Ascending aorta (tissue), 2 donors: Measurements from ENCODE around the gene ARL15. TPM values are rescaled to one million over a fixed set of nuclear protein-coding genes. Genes with fewer than 3 reads are reported as not detected.

Source experiments
- DNase-seq, 2 donors: peaks; one replicate each; pipeline ENCODE4 v3.0.0-alpha.2; 2019; ENCODE audit warnings: low spot score in 2 of 2
- H3K27ac ChIP-seq, 2 donors: fragments of 200-600 bp; sonication (generic); one replicate each; pipeline ENCODE4 v1.5.1; 2016 to 2017; ENCODE audit warnings: mild to moderate bottlenecking in 1 of 2
- H3K27me3 ChIP-seq: fragments of 200-600 bp; sonication (generic); one replicate; pipeline ENCODE4 v1.5.1; 2017
- H3K36me3 ChIP-seq, 2 donors: fragments of 200-600 bp; sonication (generic); one replicate each; pipeline ENCODE4 v1.5.1; 2016
- H3K4me1 ChIP-seq, 2 donors: fragments of 200-600 bp; sonication (generic); one replicate each; pipeline ENCODE4 v1.5.1; 2016 to 2017; ENCODE audit warnings: mild to moderate bottlenecking in 1 of 2
- H3K4me3 ChIP-seq, 2 donors: fragments of 200-600 bp; sonication (generic); one replicate each; pipeline ENCODE4 v1.5.1; 2016 to 2017; ENCODE audit warnings: mild to moderate bottlenecking in 1 of 2
- H3K9me3 ChIP-seq, 2 donors: fragments of 200-600 bp; sonication (generic); one replicate each; pipeline ENCODE4 v1.5.1; 2016
- CTCF ChIP-seq, 3 experiments: fragments of 200-600 bp in 2 of 3; fragments of 450-650 bp in 1 of 3; sonication (generic) in 2 of 3; IDR thresholded peaks; one replicate each; pipeline ENCODE4 v1.5.1; 2016 to 2019; ENCODE audit warnings: antibody characterized with exemption in 3 of 3, mild to moderate bottlenecking in 1 of 3, moderate library complexity in 1 of 3
- intact Hi-C: fragments of 100-400 bp; cut with DNase I; formaldehyde crosslinking; loops from one replicate; pipeline ENCODE4 v1.15.1; 2023
- total RNA-seq: library from RNA; depleted of rRNA; stranded (reverse); fragments of >200 nt; gene quantifications from one replicate; pipeline ENCODE4 v1.1.0, GENCODE V29; 2016

ARL15 gene
- total RNA-seq, 1 donor from 2014 or later: 12.5 TPM

GRCh38 chr5:53927668-53928247, 382.6 kb downstream of the ARL15 start:
- Histone ChIP-seq H3K9me3 (no peaks in the 10 kb centered on the region), H3K27ac (no peak overlapping the region), H3K27me3 (no peaks in the 10 kb centered on the region), H3K36me3 (no peaks in the 10 kb centered on the region), H3K4me3 (no peak overlapping the region), H3K4me1 (no peaks in the 10 kb centered on the region)
- no peak for DNase-seq
- intact Hi-C loops: no loop called here
- no peak for TF ChIP-seq CTCF (IDR thresholded peaks at IDR 0.05)

DNA sequence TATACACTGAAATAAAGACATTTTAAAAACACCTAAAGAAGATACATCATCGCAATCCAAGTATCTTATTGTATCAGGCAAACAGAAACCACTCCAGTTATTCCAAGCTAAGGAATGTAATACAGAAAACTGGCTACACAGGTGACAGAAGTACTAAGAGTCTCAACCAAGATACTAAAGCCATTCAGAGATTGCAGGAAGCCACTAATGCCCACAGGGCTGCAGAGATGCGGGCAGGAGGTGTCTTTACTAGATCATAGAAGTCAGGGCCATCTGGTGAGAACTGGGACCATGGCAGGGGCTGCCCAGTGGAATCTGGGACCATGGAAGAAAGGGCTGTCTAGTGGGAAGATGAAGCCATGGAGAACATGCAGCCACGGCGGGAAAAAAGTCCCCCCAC, 384.3 kb downstream of the ARL15 start:
- Histone ChIP-seq H3K27me3 (no peaks in the 10 kb centered on the region), H3K4me1 (no peaks in the 10 kb centered on the region), H3K4me3 (no peak overlapping the region), H3K36me3 (no peaks in the 10 kb centered on the region), H3K27ac (no peak overlapping the region), H3K9me3 (no peaks in the 10 kb centered on the region)
- TF ChIP-seq CTCF (IDR thresholded peaks at IDR 0.05): no peak
- no peak for DNase-seq
- intact Hi-C loops: no loop called here

DNA sequence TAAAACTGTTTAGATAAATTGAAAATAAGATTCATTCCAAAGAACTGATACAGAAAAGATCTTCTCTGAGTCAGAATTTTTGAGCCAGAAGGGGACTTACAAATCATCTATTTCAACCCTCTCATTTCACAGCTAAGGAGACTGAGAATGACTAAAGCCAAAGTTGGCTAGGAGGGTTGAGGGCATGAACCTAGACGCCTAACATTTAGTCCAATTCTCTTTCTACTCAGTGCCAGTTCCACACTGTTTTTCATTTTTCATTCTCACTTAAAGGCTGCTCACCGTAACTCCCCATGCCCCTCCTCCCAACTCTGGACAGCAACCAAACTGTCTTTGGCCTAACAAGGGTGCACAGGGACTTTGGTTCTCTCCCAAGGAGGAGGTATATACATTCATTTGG, 386.0 kb downstream of the ARL15 start:
- no peak overlapping the region for H3K27ac ChIP-seq
- TF ChIP-seq CTCF (IDR thresholded peaks at IDR 0.05): no peak
- no peak overlapping the region for H3K4me3 ChIP-seq

DNA sequence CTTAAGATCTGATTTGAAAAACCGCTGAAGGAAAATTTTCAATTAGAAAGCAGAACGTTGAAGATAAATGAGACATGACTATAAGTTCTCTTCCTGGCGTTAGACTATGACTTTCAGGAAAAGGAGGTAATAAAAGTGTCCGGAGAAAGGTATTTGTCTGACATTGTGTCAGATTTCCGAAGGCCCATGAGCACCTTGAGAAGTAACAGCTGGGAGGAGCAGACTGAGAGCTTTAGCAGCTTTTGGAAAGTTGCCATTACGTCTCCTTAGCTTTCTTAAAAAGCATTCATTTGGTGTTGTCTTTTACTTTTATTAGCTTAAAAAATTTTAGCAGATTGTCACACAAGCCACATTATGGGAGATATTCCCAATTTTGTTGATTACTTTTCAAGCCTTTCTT, 386.4 kb downstream of the ARL15 start:
- intact Hi-C loops: no loop called here
- Histone ChIP-seq H3K27me3 (no peaks in the 10 kb centered on the region), H3K9me3 (no peaks in the 10 kb centered on the region), H3K4me1 (no peaks in the 10 kb centered on the region), H3K27ac (no peak overlapping the region), H3K4me3 (no peak overlapping the region), H3K36me3 (no peaks in the 10 kb centered on the region)
- no peak for TF ChIP-seq CTCF (IDR thresholded peaks at IDR 0.05)
- no peak for DNase-seq

More for the DNA sequence above, 386.0 kb downstream of the ARL15 start:
- intact Hi-C loops: no loop called here
- H3K4me1 ChIP-seq: no peaks in the 10 kb centered on the region
- H3K27me3 ChIP-seq: no peaks in the 10 kb centered on the region
- H3K9me3 ChIP-seq: no peaks in the 10 kb centered on the region
- no peak for DNase-seq
- H3K36me3 ChIP-seq: no peaks in the 10 kb centered on the region

GRCh38 chr5:53922508-53923498, 387.6 kb downstream of the ARL15 start:
- DNase-seq: no peak
- no peaks in the 10 kb centered on the region for H3K27me3 ChIP-seq
- H3K9me3 ChIP-seq: no peaks in the 10 kb centered on the region
- no peaks in the 10 kb centered on the region for H3K4me1 ChIP-seq
- no peak overlapping the region for H3K27ac ChIP-seq
- no peaks in the 10 kb centered on the region for H3K36me3 ChIP-seq
- no peak for TF ChIP-seq CTCF (IDR thresholded peaks at IDR 0.05)
- intact Hi-C loops: no loop called here
- H3K4me3 ChIP-seq: no peak overlapping the region
